Dedifferentiated amniotic fluid mesenchymal stem cell (primary cell): Measurements from ENCODE around the gene IGHMBP2.

Experiments used
- DNase-seq: peaks from one replicate; pipeline ENCODE4 v3.0.0-alpha.2; 2016; ENCODE audit errors: extremely low spot score

Gene IGHMBP2

GRCh38 chr11:68939583-68940555 is 36.2 kb downstream of the IGHMBP2 start:
- DNase-seq: no peak

GRCh38 chr11:68940651-68941323 is 37.1 kb downstream of the IGHMBP2 start:
- DNase-seq: no peak

- no peak for DNase-seq
These were observed 37.8 kb downstream of the IGHMBP2 start for GRCh38 chr11:68941324-68942094.

- no peak for DNase-seq
These were observed 38.5 kb downstream of the IGHMBP2 start for GRCh38 chr11:68942095-68942620.

- DNase-seq: no peak
These were observed 39.1 kb downstream of the IGHMBP2 start for GRCh38 chr11:68942751-68943271.

- DNase-seq: peak; percentile 74
These were observed 42.9 kb downstream of the IGHMBP2 start for GRCh38 chr11:68946416-68947090.

- DNase-seq: no peak
These were observed 43.5 kb downstream of the IGHMBP2 start for GRCh38 chr11:68947151-68947550.

GRCh38 chr11:68948496-68948895 is 44.8 kb downstream of the IGHMBP2 start:
- DNase-seq: no peak

- DNase-seq: no peak
These were observed 45.2 kb downstream of the IGHMBP2 start for GRCh38 chr11:68948935-68949334.

- DNase-seq: no peak
These were observed 46.6 kb downstream of the IGHMBP2 start for GRCh38 chr11:68950270-68950669.

GRCh38 chr11:68950762-68951161 is 47.1 kb downstream of the IGHMBP2 start:
- DNase-seq: no peak

GRCh38 chr11:68954836-68955606 is 51.3 kb downstream of the IGHMBP2 start:
- no peak for DNase-seq

GRCh38 chr11:68955607-68955958 is 51.9 kb downstream of the IGHMBP2 start:
- no peak for DNase-seq

GRCh38 chr11:68956142-68956541 is 52.5 kb downstream of the IGHMBP2 start:
- DNase-seq: no peak

- DNase-seq: no peak
These were observed 53.0 kb downstream of the IGHMBP2 start for GRCh38 chr11:68956547-68957254.

- no peak for DNase-seq
These were observed 54.5 kb downstream of the IGHMBP2 start for GRCh38 chr11:68958211-68958610.

GRCh38 chr11:68959465-68960293 is 56.0 kb downstream of the IGHMBP2 start:
- DNase-seq: no peak

- DNase-seq: no peak
These were observed 56.8 kb downstream of the IGHMBP2 start for GRCh38 chr11:68960294-68961071.
